Gastroesophageal sphincter (tissue), 4 donors: Measurements from ENCODE around the gene NEDD8. TPM values are rescaled to one million over a fixed set of nuclear protein-coding genes. Genes with fewer than 3 reads are reported as not detected.
"Not testable (repeated sequence)": the region's sequence is repeated elsewhere in the genome, so short reads cannot be mapped to it uniquely, and the experiment has no call there.

Source experiments
- ATAC-seq: fragments of 150-250 bp; one replicate; pipeline ENCODE4 v1.9.1; 2016; ENCODE audit warnings: mild to moderate bottlenecking, moderate library complexity
- H3K27ac ChIP-seq, 4 donors: fragments of 200-600 bp; sonication (generic) in 3 of 4; 1 replicate in 3 of 4; 2 replicates in 1 of 4; pipeline ENCODE4 v1.5.1; 2016 to 2019
- H3K27me3 ChIP-seq: fragments of 200-600 bp; sonication (generic); one replicate; pipeline ENCODE4 v1.5.1; 2019
- H3K36me3 ChIP-seq, 2 donors: fragments of 200-600 bp; sonication (generic); one replicate each; pipeline ENCODE4 v1.5.1; 2019; ENCODE audit warnings: control low read depth in 1 of 2
- H3K4me1 ChIP-seq, 3 donors: fragments of 200-600 bp; sonication (generic); 1 replicate in 2 of 3; 2 replicates in 1 of 3; pipeline ENCODE4 v1.5.1; 2016 to 2019; ENCODE audit warnings: control low read depth in 2 of 3
- H3K4me3 ChIP-seq, 2 donors: fragments of 200-600 bp; sonication (generic); one replicate each; pipeline ENCODE4 v1.5.1; 2019; ENCODE audit warnings: mild to moderate bottlenecking in 1 of 2, moderate library complexity in 1 of 2
- H3K9me3 ChIP-seq, 3 donors: fragments of 200-600 bp; sonication (generic); one replicate each; pipeline ENCODE4 v1.5.1; 2017 to 2019; ENCODE audit warnings: control low read depth in 2 of 3
- EP300 ChIP-seq: sonication (generic); formaldehyde crosslinking; IDR thresholded peaks from one replicate; pipeline ENCODE4 v1.6.1; 2017; ENCODE audit warnings: antibody characterized with exemption, mild to moderate bottlenecking
- POLR2A ChIP-seq, 2 donors: fragments of 450-650 bp; IDR thresholded peaks; one replicate each; pipeline ENCODE4 v1.6.1; 2017; ENCODE audit warnings: antibody characterized with exemption in 2 of 2, mild to moderate bottlenecking in 2 of 2, moderate library complexity in 1 of 2
- POLR2AphosphoS5 ChIP-seq: sonication (generic); formaldehyde crosslinking; IDR thresholded peaks from one replicate; pipeline ENCODE4 v1.6.1; 2017; ENCODE audit warnings: antibody characterized with exemption
- WGBS, 2 donors: methylation state at CpG; one replicate each; pipeline ENCODE4 v1.1.5; 2018; ENCODE audit warnings: low coverage in 1 of 2; 5-methylcytosine and 5-hydroxymethylcytosine counted together
- total RNA-seq, 4 donors: library from RNA; depleted of rRNA; stranded (reverse); fragments of >200 nt; gene quantifications; one replicate each; pipeline ENCODE4 v1.1.0, GENCODE V29; 2016
- TF ChIP-seq, protein P1 (sequence below), 4 experiments: fragments of 200-600 bp in 2 of 4; fragments of 450-650 bp in 2 of 4; sonication (generic) in 1 of 4; IDR thresholded peaks; one replicate each; pipeline ENCODE4 v1.5.1; 2017 to 2019; ENCODE audit warnings: antibody characterized with exemption in 4 of 4, mild to moderate bottlenecking in 2 of 4, moderate library complexity in 2 of 4

NEDD8 gene
- total RNA-seq, 4 donors from 2014 or later, result 136 to 193 (median 168) TPM

DNA sequence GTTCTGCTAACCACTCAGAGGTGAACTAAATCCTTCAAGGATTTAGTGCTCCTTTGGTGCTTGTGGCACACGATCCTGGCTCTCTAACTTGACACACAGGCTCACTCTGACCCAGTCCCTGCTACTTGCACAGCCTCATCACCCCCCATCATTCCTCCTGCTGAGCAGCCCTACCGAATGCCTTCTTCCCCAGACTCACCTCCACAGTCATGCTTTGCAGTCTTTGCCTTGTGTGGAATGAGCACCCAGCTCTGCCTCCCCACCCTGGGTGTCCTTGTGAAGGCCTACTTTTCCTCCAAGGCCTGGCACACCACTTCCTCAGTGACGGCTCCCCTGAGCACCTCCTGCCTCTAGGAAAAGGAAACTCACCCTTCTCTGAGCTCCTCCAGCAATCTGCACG is 18.2 kb upstream of the NEDD8 start:
- WGBS, 2 donors, result 35 to 52% methylated on average over 4 of the region's 4 CpGs
- ATAC-seq, result no peak
- Histone ChIP-seq H3K4me3 (no peak overlapping the region), H3K4me1 (no peaks in the 10 kb centered on the region), H3K27me3 (no peaks in the 10 kb centered on the region), H3K27ac (no peak overlapping the region), H3K36me3 (peaks cover 0 to 26% of the 10 kb centered on the region in 2 donors), H3K9me3 (no peaks in the 10 kb centered on the region)
- TF ChIP-seq POLR2A (IDR thresholded peaks at IDR 0.05), result no peak
- TF ChIP-seq EP300, result no peak
- TF ChIP-seq, protein P1, sequence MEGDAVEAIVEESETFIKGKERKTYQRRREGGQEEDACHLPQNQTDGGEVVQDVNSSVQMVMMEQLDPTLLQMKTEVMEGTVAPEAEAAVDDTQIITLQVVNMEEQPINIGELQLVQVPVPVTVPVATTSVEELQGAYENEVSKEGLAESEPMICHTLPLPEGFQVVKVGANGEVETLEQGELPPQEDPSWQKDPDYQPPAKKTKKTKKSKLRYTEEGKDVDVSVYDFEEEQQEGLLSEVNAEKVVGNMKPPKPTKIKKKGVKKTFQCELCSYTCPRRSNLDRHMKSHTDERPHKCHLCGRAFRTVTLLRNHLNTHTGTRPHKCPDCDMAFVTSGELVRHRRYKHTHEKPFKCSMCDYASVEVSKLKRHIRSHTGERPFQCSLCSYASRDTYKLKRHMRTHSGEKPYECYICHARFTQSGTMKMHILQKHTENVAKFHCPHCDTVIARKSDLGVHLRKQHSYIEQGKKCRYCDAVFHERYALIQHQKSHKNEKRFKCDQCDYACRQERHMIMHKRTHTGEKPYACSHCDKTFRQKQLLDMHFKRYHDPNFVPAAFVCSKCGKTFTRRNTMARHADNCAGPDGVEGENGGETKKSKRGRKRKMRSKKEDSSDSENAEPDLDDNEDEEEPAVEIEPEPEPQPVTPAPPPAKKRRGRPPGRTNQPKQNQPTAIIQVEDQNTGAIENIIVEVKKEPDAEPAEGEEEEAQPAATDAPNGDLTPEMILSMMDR (IDR thresholded peaks at IDR 0.05), result no peak
- no peak for TF ChIP-seq POLR2AphosphoS5

DNA sequence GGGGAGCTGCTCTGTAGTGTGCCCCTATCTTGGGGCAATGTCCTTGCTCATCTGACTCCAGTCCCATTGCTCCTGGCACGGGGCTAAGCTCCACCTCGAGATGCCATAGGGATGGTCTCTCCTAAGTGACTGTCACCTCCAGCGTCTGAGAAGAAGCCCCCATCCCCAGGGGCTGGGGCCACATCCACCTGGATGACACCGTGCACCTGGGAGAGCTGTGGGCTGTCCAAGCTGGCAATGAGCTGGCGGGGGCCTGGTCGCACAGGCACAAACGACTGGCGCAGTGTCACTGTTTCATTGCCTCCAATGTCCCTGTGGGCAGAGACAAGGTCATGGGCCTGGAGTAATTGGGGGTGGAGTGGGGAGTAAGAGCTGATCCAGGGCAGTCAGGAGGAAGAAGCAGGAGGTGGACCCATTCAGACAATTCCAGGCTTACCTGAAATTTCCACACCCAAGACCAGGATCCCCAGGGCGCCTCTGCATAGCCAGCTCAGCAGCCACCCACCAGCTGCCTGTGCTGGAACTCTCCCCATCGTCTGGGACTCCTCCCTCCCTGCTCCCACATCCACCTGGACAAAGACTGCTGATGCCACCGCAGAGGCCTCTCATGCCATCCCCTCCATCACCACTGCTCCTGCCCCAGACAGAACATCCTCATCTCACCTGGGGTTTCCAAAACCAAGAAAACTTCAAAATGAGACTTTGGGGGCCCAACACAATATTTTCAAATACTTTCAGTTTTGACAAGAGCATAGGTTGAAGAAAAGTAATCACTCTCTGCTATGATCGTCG is 17.3 kb upstream of the NEDD8 start:
- no peaks in the 10 kb centered on the region for H3K9me3 ChIP-seq
- peaks cover 0 to 20% of the 10 kb centered on the region in 2 donors for H3K36me3 ChIP-seq
- TF ChIP-seq, protein P1 (IDR thresholded peaks at IDR 0.05), result no peak
- TF ChIP-seq POLR2A (IDR thresholded peaks at IDR 0.05) (no peak), POLR2AphosphoS5 (no peak), EP300 (no peak)
- no peak overlapping the region for H3K27ac ChIP-seq
- WGBS, 2 donors, result 57 to 65% methylated on average over 4 to 5 of the region's 13 CpGs
- no peaks in the 10 kb centered on the region for H3K27me3 ChIP-seq
- no peaks in the 10 kb centered on the region for H3K4me1 ChIP-seq
- H3K4me3 ChIP-seq, result no peak overlapping the region
- ATAC-seq, result no peak

DNA sequence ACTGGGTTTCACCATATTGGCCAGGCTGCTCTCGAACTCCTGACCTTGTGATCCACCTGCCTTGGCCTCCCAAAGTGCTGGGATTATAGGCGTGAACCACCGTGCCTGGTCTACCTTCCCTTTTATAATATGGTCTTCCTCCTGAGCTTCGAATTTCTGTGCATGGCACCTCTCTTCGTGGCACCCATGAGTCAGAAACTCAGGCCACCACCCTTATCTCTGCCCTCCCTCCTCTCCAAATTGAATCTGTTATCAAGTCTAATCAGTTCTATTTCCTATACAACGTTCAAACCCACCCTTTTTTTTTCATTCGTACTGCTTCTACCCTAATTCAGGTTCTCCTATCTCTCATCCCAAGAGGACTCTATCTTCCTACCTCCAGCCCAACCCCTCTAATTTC is 15.3 kb upstream of the NEDD8 start:
- no peak for TF ChIP-seq POLR2A (IDR thresholded peaks at IDR 0.05)
- no peak for TF ChIP-seq EP300
- no peak for TF ChIP-seq POLR2AphosphoS5
- TF ChIP-seq, protein P1 (IDR thresholded peaks at IDR 0.05), result no peak
- H3K4me3 ChIP-seq, result no peak overlapping the region
- no peaks in the 10 kb centered on the region for H3K27me3 ChIP-seq
- no peaks in the 10 kb centered on the region for H3K9me3 ChIP-seq
- peaks cover 0 to under 1% of the 10 kb centered on the region in 2 donors for H3K36me3 ChIP-seq
- H3K27ac ChIP-seq, result no peak overlapping the region
- H3K4me1 ChIP-seq, result peaks cover 0 to 11% (median 3%) of the 10 kb centered on the region in 3 donors
- 61 to 73% methylated on average over 5 to 7 of the region's 7 CpGs for WGBS, 2 donors
- no peak for ATAC-seq

DNA sequence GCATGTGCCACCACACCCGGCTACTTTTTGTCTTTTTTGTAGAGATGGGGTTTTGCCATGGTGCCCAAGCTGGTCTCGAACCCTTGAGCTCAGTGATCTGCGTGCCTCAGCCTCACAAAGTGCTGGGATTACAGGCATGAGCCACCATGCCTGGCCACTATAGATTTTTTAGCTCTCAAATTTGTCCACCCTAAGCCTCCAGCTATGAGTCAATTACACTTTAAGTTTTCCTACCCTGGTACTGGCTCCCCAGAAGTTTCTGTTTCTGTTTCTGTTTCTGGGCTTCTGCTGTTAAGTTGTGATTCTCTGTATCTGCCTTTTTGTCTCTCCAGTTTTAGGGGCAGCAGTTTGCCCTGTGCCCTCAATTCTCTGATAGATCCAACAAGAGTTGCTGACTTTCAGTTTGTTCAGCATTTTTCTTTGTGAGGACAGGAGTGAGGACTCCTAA is 14.6 kb upstream of the NEDD8 start:
- WGBS, 2 donors, result 40 to 96% methylated on average over 1 to 3 of the region's 3 CpGs
- ATAC-seq, result no peak
- TF ChIP-seq POLR2AphosphoS5, result no peak
- TF ChIP-seq, protein P1 (IDR thresholded peaks at IDR 0.05), result no peak
- no peak for TF ChIP-seq POLR2A (IDR thresholded peaks at IDR 0.05)

DNA sequence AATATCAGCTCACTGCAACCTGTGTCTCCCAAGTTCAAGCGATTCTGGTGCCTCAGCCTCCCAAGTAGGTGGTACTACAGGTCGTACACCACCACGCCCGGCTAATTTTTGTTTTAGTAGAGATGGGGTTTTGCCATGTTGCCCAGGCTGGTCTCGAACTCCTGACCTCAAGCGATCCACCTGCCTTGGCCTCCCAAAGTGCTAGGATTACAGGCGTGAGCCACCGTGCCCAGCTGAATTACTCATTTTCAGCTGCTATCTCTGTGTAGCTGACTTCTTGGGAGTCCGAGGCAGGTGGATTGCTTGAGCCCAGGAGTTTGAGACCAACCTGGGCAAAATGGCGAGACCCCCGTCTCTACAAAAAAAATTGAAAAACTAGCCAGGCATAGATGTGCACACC is 13.2 kb upstream of the NEDD8 start:
- Histone ChIP-seq H3K36me3 (peaks cover 0 to 11% of the 10 kb centered on the region in 2 donors), H3K4me1 (peaks cover 2 to 26% (median 16%) of the 10 kb centered on the region in 3 donors)
- 90 to 93% methylated on average over 2 to 4 of the region's 11 CpGs for WGBS, 2 donors
- not testable (repeated sequence) for H3K4me3 ChIP-seq, H3K9me3 ChIP-seq, ATAC-seq, H3K27ac ChIP-seq, H3K27me3 ChIP-seq

More for the DNA sequence above, 14.6 kb upstream of the NEDD8 start:
- Histone ChIP-seq H3K36me3 (no peaks in the 10 kb centered on the region), H3K27me3 (no peaks in the 10 kb centered on the region), H3K9me3 (no peaks in the 10 kb centered on the region), H3K4me3 (no peak overlapping the region), H3K27ac (no peak overlapping the region), H3K4me1 (peaks cover 0 to 12% (median 3%) of the 10 kb centered on the region in 3 donors)
